Motor neuron (in vitro differentiated cells): ENCODE data around the gene YBX3. TPM values are rescaled to one million over a fixed set of nuclear protein-coding genes. Genes with fewer than 3 reads are reported as not detected.

Experiments used
- ATAC-seq, 8 experiments: fragments of 200-7000 bp; cut with Tn5 transposase; replicated peaks in 6 of 8; 2 replicates each; pipeline ENCODE4 v1.8.0; 2021; ENCODE audit warnings: mild to moderate bottlenecking in 8 of 8, moderate library complexity in 8 of 8
- H3K27ac ChIP-seq, 2 donors: fragments of 250-450 bp; sonication (Bioruptor Pico); 2 replicates each; pipeline ENCODE4 v1.9.0; 2021; ENCODE audit warnings: antibody characterized with exemption in 2 of 2, mild to moderate bottlenecking in 2 of 2, moderate library complexity in 1 of 2
- H3K4me1 ChIP-seq, 2 donors: fragments of 250-450 bp; sonication (Bioruptor Pico); replicated peaks in 1 of 2; 2 replicates each; pipeline ENCODE4 v1.6.1; 2021; ENCODE audit warnings: antibody characterized with exemption in 2 of 2, mild to moderate bottlenecking in 2 of 2, moderate library complexity in 1 of 2
- H3K4me3 ChIP-seq, 5 donors: fragments of 250-450 bp; sonication (Bioruptor Pico); 2 replicates each; pipeline ENCODE4 v1.9.0; 2021; ENCODE audit warnings: antibody characterized with exemption in 5 of 5, mild to moderate bottlenecking in 5 of 5, moderate library complexity in 4 of 5
- WGBS, 10 experiments: fragments of 450-650 bp; shearing (Covaris generic); methylation state at CpG; one replicate each; pipeline ENCODE4 v1.0.0; 2022; 5-methylcytosine and 5-hydroxymethylcytosine counted together
- in situ Hi-C, 9 experiments: fragments of 400-800 bp; cut with MboI; loops; one replicate each; pipeline ENCODE4 v1.15.0; 2021; ENCODE audit warnings: low sequenced_read_pairs in 9 of 9, low pct_unique_long_range_greater_than_20kb in 2 of 9; ENCODE audit not compliant: unreplicated experiment in 9 of 9
- total RNA-seq, 8 experiments: library from RNA; unstranded; fragments of 300-600 nt; gene quantifications; 2 replicates each; pipeline versions ENCODE4 v1.2.3 to v1.2.4, GENCODE V29; 2022

YBX3 gene
- total RNA-seq, 8 experiments from 2014 or later, result 34.5 to 558 (median 101) TPM

DNA sequence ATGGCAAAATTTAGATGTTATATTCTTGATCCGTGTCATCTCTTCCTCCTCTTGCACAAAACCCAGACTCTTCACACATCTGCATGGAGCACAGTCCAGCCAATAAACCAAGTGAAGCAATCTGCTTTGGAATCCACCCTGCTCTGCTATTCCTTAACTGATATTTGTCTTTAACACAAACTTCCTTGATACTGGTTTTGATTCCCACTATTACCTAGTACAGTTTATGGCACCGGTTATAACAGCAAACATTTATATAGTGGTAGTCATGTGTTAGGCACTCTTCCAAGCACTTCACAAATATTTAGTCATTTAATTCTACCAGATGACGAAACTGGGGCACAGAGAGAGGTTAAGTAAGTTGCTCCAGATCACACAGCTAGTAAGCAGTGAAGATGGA, 61.8 kb downstream of the YBX3 start:
- H3K27ac ChIP-seq, result no peak overlapping the region
- in situ Hi-C loops, result loop anchor here in 1 of 9 experiments (25.0 kb wide), 1 partner anchor 424 kb away; no protein-coding TSS in a partner anchor
- ATAC-seq, result no peak
- WGBS, 10 experiments, result 0 to 85% (median 68%) methylated on average over 1 to 3 of the region's 3 CpGs; no CpG with 5 or more reads in 2 of the 10 experiments
- no peak overlapping the region for H3K4me3 ChIP-seq
- H3K4me1 ChIP-seq, result no peaks in the 10 kb centered on the region

DNA sequence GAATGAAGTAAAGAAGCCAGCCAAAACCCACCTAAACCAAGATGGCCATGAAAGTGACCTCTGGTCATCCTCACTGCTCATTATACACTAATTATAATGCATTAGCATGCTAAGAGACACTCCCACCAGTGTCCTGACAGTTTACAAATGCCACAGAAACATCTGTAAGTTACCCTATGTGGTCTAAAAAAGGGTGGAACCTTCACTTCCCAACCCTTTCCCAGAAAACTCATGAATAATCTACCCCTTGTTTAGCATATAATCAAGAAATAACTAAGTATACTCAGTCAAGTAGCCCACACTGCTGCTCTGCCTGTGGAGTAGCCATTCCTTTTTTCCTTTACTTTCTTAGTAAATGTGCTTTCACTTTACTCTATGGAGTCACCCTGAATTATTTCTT, 69.1 kb downstream of the YBX3 start:
- no peak overlapping the region for H3K27ac ChIP-seq
- H3K4me3 ChIP-seq, result no peak overlapping the region
- in situ Hi-C loops, result loop anchor here in 1 of 9 experiments (25.0 kb wide), 1 partner anchor 417 kb away; no protein-coding TSS in a partner anchor
- no peaks in the 10 kb centered on the region for H3K4me1 ChIP-seq
- peak in 3 of 8 experiments; percentile 42 to 86 (median 83) for ATAC-seq

DNA sequence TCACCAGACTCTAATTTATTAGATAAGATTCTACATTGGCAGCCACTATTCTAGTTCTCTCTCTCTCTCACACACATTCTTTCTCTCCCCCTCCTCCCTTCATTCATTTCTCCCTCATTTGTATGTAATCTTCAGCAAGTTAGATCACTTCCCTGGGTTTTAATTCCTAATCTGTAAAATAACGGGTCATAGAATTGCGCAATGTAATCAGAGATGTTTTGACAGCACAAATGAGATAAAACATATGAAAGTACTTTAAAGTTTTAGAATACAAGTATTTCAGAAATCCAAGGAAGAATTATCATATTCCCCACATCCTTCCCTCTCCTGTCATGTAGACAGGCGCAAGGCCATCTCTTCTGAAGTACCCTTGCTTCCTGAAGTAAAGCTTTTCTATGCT, 70.9 kb downstream of the YBX3 start:
- no peaks in the 10 kb centered on the region for H3K4me1 ChIP-seq
- H3K27ac ChIP-seq, result no peak overlapping the region
- ATAC-seq, result no peak
- H3K4me3 ChIP-seq, result no peak overlapping the region
- in situ Hi-C loops, result loop anchor here in 1 of 9 experiments (25.0 kb wide), 1 partner anchor 415 kb away; no protein-coding TSS in a partner anchor
- 42 to 100% (median 90%) methylated on average over 1 to 3 of the region's 3 CpGs for WGBS, 10 experiments

Other genes with a start within 250 kb of the YBX3 start
- gene EIF2S3B, start 217.4 kb downstream of the YBX3 start, total RNA-seq, result 1 to 10 TPM; 1.1 to 8.5 (median 1.7) TPM
- 10 to 100 TPM; 19.7 to 33.3 (median 30.2) TPM for gene MAGOHB, start 109.7 kb downstream of the YBX3 start, total RNA-seq
- 1 to 10 TPM in 1 of 8 experiments, under 1 TPM in 5, not detected in 2; 0.14 to 2.3 (median 0.18) TPM for gene STYK1, start 49.3 kb downstream of the YBX3 start, total RNA-seq
- gene TAS2R7, start 79.3 kb upstream of the YBX3 start, total RNA-seq, result under 1 TPM in 1 of 8 experiments, not detected in 7; 0.41 TPM
- gene TAS2R8, start 84.0 kb upstream of the YBX3 start, total RNA-seq, result under 1 TPM in 4 of 8 experiments, not detected in 4; 0.23 to 0.43 (median 0.30) TPM
- gene TAS2R9, start 86.8 kb upstream of the YBX3 start, total RNA-seq, result under 1 TPM in 7 of 8 experiments, not detected in 1; 0.16 to 0.57 (median 0.40) TPM
- 1 to 10 TPM in 6 of 8 experiments, under 1 TPM in 2; 0.50 to 3.3 (median 1.6) TPM for gene TAS2R10, start 103.0 kb upstream of the YBX3 start, total RNA-seq
- 10 to 100 TPM in 1 of 8 experiments, 1 to 10 TPM in 7; 4.2 to 13.9 (median 6.8) TPM for gene PRR4, start 126.2 kb upstream of the YBX3 start, total RNA-seq
- gene PRH1, start 160.9 kb upstream of the YBX3 start, total RNA-seq, result 10 to 100 TPM; 14.8 to 57.0 (median 28.8) TPM
- 1 to 10 TPM in 7 of 8 experiments, under 1 TPM in 1; 0.63 to 7.7 (median 1.6) TPM for gene TAS2R13, start 186.2 kb upstream of the YBX3 start, total RNA-seq
- gene PRH2, start 205.9 kb upstream of the YBX3 start, total RNA-seq, result 1 to 10 TPM in 4 of 8 experiments, under 1 TPM in 2, not detected in 2; 0.78 to 3.9 (median 1.4) TPM
- gene TAS2R14, start 215.9 kb upstream of the YBX3 start, total RNA-seq, result 10 to 100 TPM in 1 of 8 experiments, 1 to 10 TPM in 7; 2.6 to 12.9 (median 4.0) TPM